C1 segment of cervical spinal cord (tissue), 14 donors: ENCODE measurements around the gene SGIP1.
A peak's percentile ranks its signal among the peaks of the same experiment; 100 is the strongest.

Experiments
- DNase-seq, 14 donors: peaks; one replicate each; lab custom pipeline; 2025; lab: John Stamatoyannopoulos, UW

Gene SGIP1

DNA sequence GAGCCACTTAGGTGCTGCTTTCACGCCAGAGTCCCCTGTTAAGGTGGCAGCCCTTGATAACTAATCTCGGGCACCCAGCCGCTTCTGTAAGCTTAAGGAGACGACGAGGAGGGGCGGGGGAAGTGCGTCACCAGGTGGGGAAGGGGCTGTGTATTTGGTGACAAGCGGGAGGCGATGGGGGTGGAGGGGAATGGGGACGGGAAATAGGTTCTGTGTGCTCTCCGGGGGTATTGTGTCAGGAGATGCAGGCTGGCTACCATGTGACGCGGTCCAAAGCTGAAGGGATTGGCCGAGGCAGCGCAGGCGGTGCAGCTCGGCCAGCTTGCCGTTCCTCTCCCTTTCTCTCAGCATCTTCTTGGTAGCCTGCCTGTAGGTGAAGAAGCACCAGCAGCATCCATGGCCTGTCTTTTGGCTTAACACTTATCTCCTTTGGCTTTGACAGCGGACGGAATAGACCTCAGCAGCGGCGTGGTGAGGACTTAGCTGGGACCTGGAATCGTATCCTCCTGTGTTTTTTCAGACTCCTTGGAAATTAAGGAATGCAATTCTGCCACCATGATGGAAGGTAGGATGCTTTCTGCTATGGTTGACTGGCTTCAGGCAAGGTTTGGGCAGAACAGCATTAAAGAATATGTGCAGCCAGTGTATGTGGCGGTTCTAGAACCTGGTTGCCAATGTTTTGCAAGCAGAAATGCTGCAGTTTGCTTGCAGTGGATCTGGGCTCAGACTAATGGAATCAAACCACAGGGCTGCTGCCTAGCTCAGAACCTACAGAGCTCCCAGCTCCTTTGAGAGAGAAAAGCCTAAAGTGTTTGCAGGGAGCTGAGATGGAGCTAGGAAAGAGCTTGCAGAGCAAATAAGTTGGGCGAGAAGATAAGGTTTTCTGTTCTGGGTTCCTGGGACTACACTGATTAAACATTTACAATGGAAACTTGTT, at the start of gene SGIP1:
TSS of gene SGIP1 (plus strand) at position 350 of the 937 bp plus-strand sequence. CDS start at position 556, 206 bp downstream.
- DNase-seq = peak in 13 of 14 donors; percentile 45 to 92 (median 77)

DNA sequence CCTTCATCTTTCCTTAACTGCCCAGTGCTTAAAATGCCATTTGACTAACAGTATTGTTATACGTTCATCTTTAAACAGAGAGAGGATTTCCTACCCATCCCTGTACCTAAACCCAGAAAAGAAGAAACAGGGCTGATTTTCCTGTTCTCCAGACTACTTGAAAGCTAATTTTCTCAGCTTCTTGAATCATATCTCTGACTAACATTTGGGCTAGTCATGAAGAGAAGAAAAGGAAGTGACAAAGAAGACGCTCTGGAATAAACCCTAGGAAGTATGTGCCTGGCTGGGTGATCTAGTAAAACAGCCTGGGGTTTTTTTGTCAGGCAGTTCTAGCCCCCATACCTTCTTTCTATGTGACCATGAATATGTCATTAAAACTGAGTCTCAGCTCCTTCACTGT, 44.8 kb upstream of the SGIP1 start:
- DNase-seq = no peak

DNA sequence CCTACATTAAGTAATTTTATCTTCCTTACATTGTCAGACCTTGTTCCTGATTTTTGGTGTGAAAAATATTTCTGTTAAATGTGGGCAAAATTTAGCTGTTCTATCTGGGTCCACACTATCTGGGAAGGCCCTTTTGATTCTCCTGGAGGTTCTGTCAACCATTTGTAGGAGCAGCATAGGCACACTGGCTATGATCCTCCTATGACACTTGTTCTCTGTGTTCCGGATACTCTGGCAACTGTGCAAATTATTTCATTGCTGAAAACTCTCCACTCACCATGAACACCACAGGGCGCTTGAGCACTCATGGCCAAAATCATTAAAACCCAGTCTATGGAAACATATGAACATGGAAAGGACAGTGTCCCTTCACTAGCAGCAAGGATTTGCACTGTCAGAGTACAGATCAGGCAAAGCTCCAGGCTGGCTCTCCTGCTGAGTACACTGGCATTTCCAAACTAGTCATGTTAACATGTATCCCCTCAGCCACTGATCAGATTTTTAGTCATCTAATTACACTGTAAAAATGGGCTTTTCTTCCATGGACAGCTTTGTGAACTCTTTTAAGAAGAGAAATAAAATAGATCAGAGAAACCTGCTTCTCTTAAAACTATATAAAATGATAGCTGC, 43.9 kb upstream of the SGIP1 start:
- no peak for DNase-seq

DNA sequence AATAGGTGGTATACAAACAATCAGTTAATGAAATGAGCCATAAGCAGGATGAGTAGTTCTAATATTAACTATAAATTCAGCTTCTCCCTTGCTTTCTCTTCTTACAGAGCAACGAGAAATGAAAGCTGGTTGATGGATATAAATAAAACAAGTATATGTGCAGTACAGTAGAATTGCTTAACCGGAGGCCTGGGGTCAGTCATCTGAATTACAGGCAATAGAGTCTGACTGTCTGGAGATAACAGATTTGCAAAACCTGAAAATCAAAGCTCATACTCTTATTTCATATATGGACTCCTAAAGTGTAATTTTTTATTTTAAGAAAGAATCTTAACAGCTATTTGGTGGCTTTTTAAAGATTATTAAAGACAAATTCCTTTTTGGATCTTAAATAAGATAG, 43.1 kb upstream of the SGIP1 start:
- DNase-seq = no peak

DNA sequence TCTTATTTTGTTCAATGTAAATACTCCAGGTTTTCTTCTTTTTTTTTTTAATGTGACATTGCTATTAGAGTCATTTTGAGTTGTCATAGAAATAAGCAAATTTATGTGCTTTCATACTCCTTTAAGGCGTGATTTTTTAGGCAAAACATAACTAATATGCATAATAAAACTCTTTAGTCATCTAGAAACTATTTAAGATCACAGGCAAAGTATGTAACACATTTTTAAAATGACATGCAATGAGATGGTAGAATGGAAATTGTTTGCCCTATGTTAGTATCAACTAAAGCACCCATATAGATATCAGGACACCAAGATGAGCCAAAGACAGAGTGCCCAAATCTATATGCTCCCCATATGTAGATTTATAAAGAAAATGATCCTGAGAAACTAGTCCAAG, 41.5 kb upstream of the SGIP1 start:
- DNase-seq = no peak

GRCh38 chr1:66493731-66494130, 40.2 kb upstream of the SGIP1 start:
- DNase-seq = no peak

- DNase-seq = no peak
These were observed 39.5 kb upstream of the SGIP1 start for GRCh38 chr1:66494482-66494881.

GRCh38 chr1:66495495-66495894, 38.5 kb upstream of the SGIP1 start:
- DNase-seq = no peak

DNA sequence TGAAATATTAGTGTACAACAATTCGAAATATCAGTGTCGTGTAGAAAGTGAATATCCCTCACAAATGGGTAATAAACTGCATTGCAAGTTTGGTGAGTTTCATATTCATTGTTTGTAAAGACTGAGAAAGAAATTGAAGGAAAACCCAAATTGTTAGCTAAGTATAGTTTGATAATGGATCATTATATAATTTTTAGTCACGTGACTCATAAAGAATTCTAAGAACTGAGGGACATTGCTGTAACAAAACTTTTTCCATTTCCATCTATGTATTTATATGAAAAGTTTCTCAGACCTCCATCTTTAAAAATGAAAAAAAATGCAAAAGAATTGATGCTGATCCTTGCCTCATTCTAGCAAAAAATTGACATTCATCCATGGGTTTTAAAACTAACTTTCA, 36.0 kb upstream of the SGIP1 start:
- DNase-seq = no peak

DNA sequence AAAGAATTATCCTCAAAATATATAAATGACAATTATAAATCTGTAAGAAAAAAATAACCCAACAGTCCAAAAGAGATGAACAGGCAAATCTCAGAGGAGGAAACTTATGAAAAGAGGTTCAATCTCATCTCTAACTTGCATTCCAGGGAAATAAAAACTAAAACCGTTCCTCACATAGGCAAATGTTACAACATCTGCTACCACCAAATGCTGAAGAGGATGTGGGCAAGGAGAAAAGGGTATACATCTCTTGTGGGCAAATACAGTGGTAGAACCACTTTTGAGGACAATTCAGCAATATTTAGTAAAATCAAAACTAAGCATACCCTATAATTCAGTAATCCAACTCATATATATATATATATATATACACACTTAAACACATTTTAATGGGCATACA, 33.7 kb upstream of the SGIP1 start:
- DNase-seq = no peak

- no peak for DNase-seq
These were observed 31.9 kb upstream of the SGIP1 start for GRCh38 chr1:66502086-66502485.

DNA sequence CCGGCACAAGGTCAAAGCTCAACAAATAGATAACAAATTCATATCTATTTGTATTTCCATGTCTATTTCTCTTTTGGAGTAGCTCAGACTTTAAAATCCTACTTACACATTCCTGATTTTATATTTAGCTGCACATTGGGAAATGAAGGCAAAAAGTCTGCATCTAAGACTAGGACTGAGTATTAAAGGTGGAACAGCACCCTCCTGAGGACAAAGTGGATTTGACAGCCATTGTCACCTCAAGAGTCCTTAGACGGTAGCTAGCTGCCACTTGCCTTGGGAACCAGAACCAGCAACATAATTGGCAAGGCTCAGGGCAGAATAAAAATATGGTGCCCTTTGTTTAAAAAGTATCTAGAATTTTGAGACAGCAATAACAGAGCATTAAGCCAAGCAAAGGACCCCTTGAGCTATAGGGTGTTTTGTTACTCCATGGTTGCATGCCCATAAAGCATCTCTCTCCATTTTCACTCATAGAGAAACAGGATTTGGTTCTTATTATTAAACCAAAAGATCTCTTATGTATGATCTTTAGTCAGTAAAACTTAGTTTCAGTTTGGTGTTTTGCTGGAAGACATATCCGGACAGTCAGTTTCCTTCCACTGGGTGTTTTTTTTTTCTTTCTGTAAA, 30.0 kb upstream of the SGIP1 start:
- peak in 5 of 14 donors; percentile 0 to 13 (median 10) for DNase-seq

DNA sequence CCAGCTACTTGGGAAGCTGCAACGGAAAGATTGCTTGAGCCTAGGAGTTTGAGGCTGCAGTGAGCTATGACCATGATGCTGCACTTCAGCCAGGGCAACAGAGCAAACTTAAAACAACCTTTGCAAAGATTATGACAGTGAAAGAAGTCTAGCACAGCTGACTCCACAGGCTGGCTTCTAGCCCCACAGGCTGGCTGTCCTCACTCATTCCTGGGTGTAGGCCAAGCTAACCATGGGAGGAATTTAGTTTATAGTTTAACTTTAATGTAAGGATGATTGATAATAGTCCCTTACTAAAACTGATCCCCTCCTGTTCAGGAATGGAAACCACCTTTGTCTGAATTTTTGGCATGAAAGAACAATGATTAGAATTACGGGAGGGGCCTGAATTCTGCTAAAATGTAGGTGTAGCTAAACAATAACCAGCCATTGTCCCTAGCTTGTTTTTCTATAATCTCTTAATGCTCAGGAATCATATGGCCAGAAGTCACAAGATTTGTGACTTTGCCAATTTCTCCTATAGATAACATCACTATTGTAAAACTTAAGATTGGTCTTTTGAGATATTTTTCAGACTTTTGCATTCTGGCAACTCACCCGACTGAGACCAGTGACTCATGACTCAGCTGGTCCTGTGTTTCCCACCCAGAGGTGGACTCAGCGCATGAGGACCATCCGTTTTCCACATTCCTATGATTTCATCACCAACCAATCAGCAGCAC, 28.1 kb upstream of the SGIP1 start:
- no peak for DNase-seq

GRCh38 chr1:66506393-66506687, 27.6 kb upstream of the SGIP1 start:
- DNase-seq = no peak

GRCh38 chr1:66506991-66507390, 27.0 kb upstream of the SGIP1 start:
- no peak for DNase-seq

DNA sequence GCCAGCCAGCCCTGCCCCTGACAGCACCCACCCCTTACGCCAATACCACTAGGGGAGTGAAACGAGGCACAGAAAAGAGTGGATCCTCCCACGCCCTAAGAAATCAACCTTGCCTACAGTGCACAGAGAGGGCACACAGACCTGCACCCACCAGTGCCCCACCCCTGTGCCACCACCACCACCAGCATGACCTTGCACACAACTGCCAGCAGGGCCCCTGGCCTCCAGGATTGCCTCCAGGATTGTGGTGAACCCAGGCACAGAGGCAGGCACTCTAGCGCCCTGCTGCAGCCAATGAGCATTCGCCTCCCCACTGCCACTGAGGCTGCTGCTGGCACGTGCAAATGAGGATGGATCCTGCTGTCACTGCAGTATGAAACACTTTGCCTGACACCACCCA, 23.5 kb upstream of the SGIP1 start:
- no peak for DNase-seq

DNA sequence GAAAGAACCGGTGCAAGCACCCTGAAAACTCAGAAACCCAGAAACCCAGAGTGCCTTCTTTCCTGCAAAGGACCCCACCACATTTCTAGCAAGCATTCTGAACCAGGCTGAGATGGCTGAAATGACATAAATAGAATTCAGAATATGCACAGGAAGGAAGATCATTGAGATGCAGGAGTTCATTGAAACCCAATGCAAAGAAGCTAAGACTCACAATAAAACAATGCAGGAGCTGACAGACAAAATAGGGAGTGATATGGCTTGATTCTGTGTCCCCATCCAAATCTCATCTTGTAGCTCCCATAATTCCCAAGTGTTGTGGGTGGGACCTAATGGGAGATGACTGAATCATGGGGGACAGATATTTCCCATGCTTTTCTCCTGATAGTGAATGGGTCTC, 22.8 kb upstream of the SGIP1 start:
- no peak for DNase-seq

DNA sequence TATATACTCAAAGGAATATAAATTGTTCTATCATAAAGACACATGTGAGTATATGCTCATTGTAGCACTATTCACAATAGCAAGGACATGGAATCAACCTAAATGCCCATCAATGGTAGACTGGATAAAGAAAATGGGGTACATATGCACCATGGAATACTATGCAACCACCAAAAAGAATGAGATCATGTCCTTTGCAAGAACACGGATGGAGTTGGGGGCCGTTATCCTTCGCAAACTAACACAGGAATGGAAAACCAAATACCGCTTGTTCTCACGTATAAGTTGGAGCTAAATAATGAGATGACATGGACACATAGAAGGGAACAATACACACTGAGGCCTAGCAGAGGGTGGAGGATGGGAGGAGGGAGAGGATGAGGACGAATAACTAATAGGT, 16.0 kb upstream of the SGIP1 start:
- no peak for DNase-seq

DNA sequence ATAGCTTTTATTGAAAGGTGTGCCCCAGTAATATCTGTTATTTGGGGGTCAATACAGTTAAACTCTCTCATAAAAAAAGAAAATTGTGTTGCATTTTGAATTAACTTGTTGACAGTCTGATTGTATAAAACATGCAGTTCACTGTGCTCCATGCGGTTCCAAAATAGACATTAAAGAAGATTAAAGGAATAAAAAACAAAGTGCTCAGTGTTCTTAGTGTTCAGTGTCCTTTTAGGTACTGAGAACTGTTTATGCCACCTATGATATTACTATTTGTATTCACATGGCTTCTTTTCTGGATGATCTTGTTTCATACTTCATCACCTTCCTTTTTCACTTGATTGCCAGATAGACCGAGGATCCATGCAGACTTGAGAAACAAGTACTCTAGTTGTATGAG, 15.3 kb upstream of the SGIP1 start:
- no peak for DNase-seq

GRCh38 chr1:66519992-66520391, 14.0 kb upstream of the SGIP1 start:
- DNase-seq = no peak

GRCh38 chr1:66520655-66521054, 13.3 kb upstream of the SGIP1 start:
- no peak for DNase-seq

DNA sequence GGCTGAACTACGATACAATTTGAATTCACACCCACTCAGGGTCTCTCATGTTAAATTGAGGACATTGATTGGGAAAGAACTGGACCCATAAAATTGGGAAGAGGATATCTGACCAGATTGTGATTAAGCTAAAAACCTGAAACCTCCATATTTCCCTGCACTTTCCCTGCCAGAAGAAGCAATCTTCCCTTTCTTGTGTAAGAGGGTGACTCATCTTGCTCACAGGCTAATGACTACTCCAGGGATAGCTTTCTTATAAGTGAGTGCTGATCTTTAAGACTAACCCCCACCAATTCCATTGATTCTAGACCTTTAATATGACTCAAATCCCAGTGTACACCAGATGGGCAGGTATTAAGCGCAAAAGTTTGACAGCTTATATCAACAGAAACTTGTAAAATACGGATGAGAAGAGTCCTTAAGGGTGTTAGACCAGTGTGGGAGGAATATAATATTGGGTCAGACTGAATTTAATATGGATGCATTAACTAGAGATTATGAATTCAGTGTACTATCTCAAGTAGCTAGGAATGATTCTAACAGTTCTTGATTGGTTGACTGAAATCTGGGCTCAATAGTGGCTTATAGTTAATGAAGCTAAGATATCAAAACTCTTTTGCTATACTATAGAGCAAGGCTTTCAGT, 12.1 kb upstream of the SGIP1 start:
- DNase-seq = no peak
